Measurements from ENCODE around the gene MYOZ2.

MYOZ2 gene

GRCh38 chr4:119231491-119231890, 95.9 kb downstream of the MYOZ2 start:
- TF ChIP-seq CTCF (IDR thresholded peaks at IDR 0.05; ENCODE audit: low read depth, low read length, missing control alignments), result no peak
- H3K4me3 ChIP-seq (ENCODE audit: low read depth, low read length), result no peak overlapping the region
- DNase-seq (ENCODE audit: low read depth), result no peak

GRCh38 chr4:119232286-119232685, 96.7 kb downstream of the MYOZ2 start:
- DNase-seq (ENCODE audit: low read depth), result no peak
- no peak for TF ChIP-seq CTCF (IDR thresholded peaks at IDR 0.05; ENCODE audit: low read depth, low read length, missing control alignments)
- H3K4me3 ChIP-seq (ENCODE audit: low read depth, low read length), result no peak overlapping the region

- H3K4me3 ChIP-seq (ENCODE audit: low read depth, low read length), result no peak overlapping the region
- no peak for DNase-seq (ENCODE audit: low read depth)
- no peak for TF ChIP-seq CTCF (IDR thresholded peaks at IDR 0.05; ENCODE audit: low read depth, low read length, missing control alignments)
Measured at GRCh38 chr4:119233191-119233590, 97.6 kb downstream of the MYOZ2 start.

- H3K4me3 ChIP-seq (ENCODE audit: low read depth, low read length), result no peak overlapping the region
- no peak for DNase-seq (ENCODE audit: low read depth)
- no peak for TF ChIP-seq CTCF (IDR thresholded peaks at IDR 0.05; ENCODE audit: low read depth, low read length, missing control alignments)
Measured at GRCh38 chr4:119233750-119234149, 98.1 kb downstream of the MYOZ2 start.

- no peak for TF ChIP-seq CTCF (IDR thresholded peaks at IDR 0.05; ENCODE audit: low read depth, low read length, missing control alignments)
- no peak for DNase-seq (ENCODE audit: low read depth)
Measured at GRCh38 chr4:119237201-119237600, 101.6 kb downstream of the MYOZ2 start.

More at GRCh38 chr4:119237201-119237600, 101.6 kb downstream of the MYOZ2 start:
- no peak overlapping the region for H3K4me3 ChIP-seq (ENCODE audit: low read depth, low read length)

Data from GM12864 (cell line).